ENCODE results near the gene GMPPA. TPM values are rescaled to one million over a fixed set of nuclear protein-coding genes. Genes with fewer than 3 reads are reported as not detected.

GMPPA gene
- total RNA-seq, 1 experiment from 2014 or later: 51.9 TPM

GRCh38 chr2:219449609-219450008 is 49.1 kb upstream of the GMPPA start (continued):
- TF ChIP-seq, protein P1, sequence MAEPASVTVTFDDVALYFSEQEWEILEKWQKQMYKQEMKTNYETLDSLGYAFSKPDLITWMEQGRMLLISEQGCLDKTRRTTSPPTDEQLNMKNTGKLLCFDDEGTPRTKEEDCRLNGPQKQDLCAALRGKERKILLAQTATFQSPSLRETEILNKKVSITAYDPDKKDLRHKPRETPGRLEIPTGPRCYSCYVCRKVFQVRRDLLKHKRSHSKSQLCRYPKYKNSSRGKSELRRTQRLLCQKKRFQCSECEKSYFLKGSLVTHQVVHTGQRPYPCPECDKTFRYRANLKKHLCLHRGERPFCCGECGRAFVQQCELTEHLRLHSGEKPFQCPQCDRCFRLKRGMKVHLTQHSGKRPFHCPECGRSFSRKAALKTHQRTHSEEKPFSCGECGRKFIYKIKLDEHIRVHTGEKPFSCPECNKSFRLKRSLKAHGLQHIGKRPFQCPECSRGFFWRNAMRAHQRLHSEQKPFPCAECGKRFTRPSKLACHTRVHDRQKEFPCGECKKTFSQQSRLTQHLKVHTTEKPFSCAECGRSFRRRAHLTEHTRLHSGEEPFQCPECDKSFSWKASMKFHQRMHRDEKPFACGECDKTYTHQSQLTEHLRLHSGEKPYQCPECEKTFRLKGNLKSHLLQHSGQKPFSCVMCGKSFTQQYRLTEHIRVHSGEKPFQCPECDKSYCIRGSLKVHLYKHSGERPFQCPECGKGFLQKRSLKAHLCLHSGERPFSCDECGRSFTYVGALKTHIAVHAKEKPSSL (CRISPR knock-in tag; conservative IDR thresholded peaks at IDR 0.05): no peak
- no peak for TF ChIP-seq FOXP1 (CRISPR knock-in tag; IDR thresholded peaks at IDR 0.05; ENCODE audit: borderline replicate concordance)
- TF ChIP-seq, protein P2, sequence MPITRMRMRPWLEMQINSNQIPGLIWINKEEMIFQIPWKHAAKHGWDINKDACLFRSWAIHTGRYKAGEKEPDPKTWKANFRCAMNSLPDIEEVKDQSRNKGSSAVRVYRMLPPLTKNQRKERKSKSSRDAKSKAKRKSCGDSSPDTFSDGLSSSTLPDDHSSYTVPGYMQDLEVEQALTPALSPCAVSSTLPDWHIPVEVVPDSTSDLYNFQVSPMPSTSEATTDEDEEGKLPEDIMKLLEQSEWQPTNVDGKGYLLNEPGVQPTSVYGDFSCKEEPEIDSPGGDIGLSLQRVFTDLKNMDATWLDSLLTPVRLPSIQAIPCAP (CRISPR knock-in tag; IDR thresholded peaks at IDR 0.05): no peak
- no peak for TF ChIP-seq MLX (CRISPR knock-in tag; IDR thresholded peaks at IDR 0.05)
- TF ChIP-seq ETV6 (CRISPR knock-in tag; IDR thresholded peaks at IDR 0.05): no peak
- TF ChIP-seq ZBTB21 (CRISPR knock-in tag; IDR thresholded peaks at IDR 0.05; ENCODE audit: borderline replicate concordance): no peak

GRCh38 chr2:219451661-219452360 is 46.9 kb upstream of the GMPPA start:
- no peak overlapping the region for H3K27ac Mint-ChIP-seq
- no peaks in the 10 kb centered on the region for H3K9me3 Mint-ChIP-seq
- no peak for ATAC-seq
- POLR2A ChIA-PET: interaction anchor here (1.3 kb wide), 1 partner anchor 9 kb away, joined by 3 read pairs; no protein-coding TSS in a partner anchor
- CTCF ChIA-PET: interaction anchor here (0.6 to 1.4 kb wide), 7 partner anchors 9 to 122 kb away, joined by 3 to 7 read pairs (median 3); partner anchors contain the start of gene SPEG
- peaks cover 7% of the 10 kb centered on the region for H3K27me3 Mint-ChIP-seq (ENCODE audit: low read depth)
- peaks cover 4% of the 10 kb centered on the region for H3K4me1 Mint-ChIP-seq
- H3K36me3 Mint-ChIP-seq: no peaks in the 10 kb centered on the region
- DNase-seq (ENCODE audit: low spot score): no peak
- H3K4me3 Mint-ChIP-seq: no peak overlapping the region
- TF ChIP-seq NFYB (CRISPR knock-in tag; conservative IDR thresholded peaks at IDR 0.05; ENCODE audit: low read depth): no peak
- no peak for TF ChIP-seq PREB (CRISPR knock-in tag; IDR thresholded peaks at IDR 0.05; ENCODE audit: borderline replicate concordance)
- TF ChIP-seq, protein P3, sequence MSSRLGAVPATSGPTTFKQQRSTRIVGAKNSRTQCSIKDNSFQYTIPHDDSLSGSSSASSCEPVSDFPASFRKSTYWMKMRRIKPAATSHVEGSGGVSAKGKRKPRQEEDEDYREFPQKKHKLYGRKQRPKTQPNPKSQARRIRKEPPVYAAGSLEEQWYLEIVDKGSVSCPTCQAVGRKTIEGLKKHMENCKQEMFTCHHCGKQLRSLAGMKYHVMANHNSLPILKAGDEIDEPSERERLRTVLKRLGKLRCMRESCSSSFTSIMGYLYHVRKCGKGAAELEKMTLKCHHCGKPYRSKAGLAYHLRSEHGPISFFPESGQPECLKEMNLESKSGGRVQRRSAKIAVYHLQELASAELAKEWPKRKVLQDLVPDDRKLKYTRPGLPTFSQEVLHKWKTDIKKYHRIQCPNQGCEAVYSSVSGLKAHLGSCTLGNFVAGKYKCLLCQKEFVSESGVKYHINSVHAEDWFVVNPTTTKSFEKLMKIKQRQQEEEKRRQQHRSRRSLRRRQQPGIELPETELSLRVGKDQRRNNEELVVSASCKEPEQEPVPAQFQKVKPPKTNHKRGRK (CRISPR knock-in tag; IDR thresholded peaks at IDR 0.05; ENCODE audit: borderline replicate concordance): no peak
- no peak for TF ChIP-seq ERG (CRISPR knock-in tag; IDR thresholded peaks at IDR 0.05)
- no peak for TF ChIP-seq ZNF396 (CRISPR knock-in tag; IDR thresholded peaks at IDR 0.05; ENCODE audit: borderline replicate concordance)
- TF ChIP-seq MYBL2 (CRISPR knock-in tag; IDR thresholded peaks at IDR 0.05): no peak
- TF ChIP-seq USF2 (CRISPR knock-in tag; IDR thresholded peaks at IDR 0.05): no peak
- TF ChIP-seq MXD4 (CRISPR knock-in tag; IDR thresholded peaks at IDR 0.05; ENCODE audit: borderline replicate concordance): no peak
- TF ChIP-seq ZNF423 (CRISPR knock-in tag; IDR thresholded peaks at IDR 0.05): no peak
- no peak for TF ChIP-seq STAT6 (CRISPR knock-in tag; conservative IDR thresholded peaks at IDR 0.05; ENCODE audit: low read depth)
- TF ChIP-seq SMAD4 (CRISPR knock-in tag; IDR thresholded peaks at IDR 0.05): no peak
- TF ChIP-seq FOXK1 (CRISPR knock-in tag; IDR thresholded peaks at IDR 0.05): no peak
- no peak for TF ChIP-seq NFATC4 (CRISPR knock-in tag; IDR thresholded peaks at IDR 0.05)
- TF ChIP-seq ZBTB43 (CRISPR knock-in tag; IDR thresholded peaks at IDR 0.05): no peak
